GM18907 (cell line): Measurements from ENCODE around the gene ZSCAN5A.
"Not testable (repeated sequence)": the region's sequence is repeated elsewhere in the genome, so short reads cannot be mapped to it uniquely, and the experiment has no call there.

ENCODE experiments used
- ATAC-seq: cut with Tn5 transposase; IDR thresholded peaks from one replicate; pipeline ENCODE4 v1.9.1; 2021; ENCODE audit warnings: mild to moderate bottlenecking, moderate library complexity; ENCODE audit not compliant: unreplicated experiment

ZSCAN5A gene

GRCh38 chr19:56273563-56274117, 41.0 kb downstream of the ZSCAN5A start:
- no peak for ATAC-seq

- no peak for ATAC-seq
Observed at GRCh38 chr19:56272161-56272798, 42.4 kb downstream of the ZSCAN5A start, which contains the start of gene EDDM13. TSS of gene EDDM13 (plus strand) at chr19:56272748. CDS start at chr19:56272835, 87 bp downstream.

GRCh38 chr19:56271151-56271550, 43.5 kb downstream of the ZSCAN5A start:
- ATAC-seq = no peak

- ATAC-seq = no peak
Observed at GRCh38 chr19:56270676-56271075, 44.0 kb downstream of the ZSCAN5A start.

- no peak for ATAC-seq
Observed at GRCh38 chr19:56269348-56269747, 45.3 kb downstream of the ZSCAN5A start.

- no peak for ATAC-seq
Observed at GRCh38 chr19:56266051-56266450, 48.6 kb downstream of the ZSCAN5A start.

GRCh38 chr19:56263319-56263718, 51.3 kb downstream of the ZSCAN5A start:
- ATAC-seq = no peak

GRCh38 chr19:56261932-56262331, 52.7 kb downstream of the ZSCAN5A start:
- not testable (repeated sequence) for ATAC-seq

- ATAC-seq = no peak
Observed at GRCh38 chr19:56261145-56261544, 53.5 kb downstream of the ZSCAN5A start.

GRCh38 chr19:56258272-56258671, 56.4 kb downstream of the ZSCAN5A start:
- no peak for ATAC-seq

- no peak for ATAC-seq
Observed at GRCh38 chr19:56253737-56254136, 60.9 kb downstream of the ZSCAN5A start.

GRCh38 chr19:56252699-56253422, 61.8 kb downstream of the ZSCAN5A start:
- no peak for ATAC-seq

- ATAC-seq = not testable (repeated sequence)
Observed at GRCh38 chr19:56248736-56249338, 65.8 kb downstream of the ZSCAN5A start.

- ATAC-seq = not testable (repeated sequence)
Observed at GRCh38 chr19:56245764-56246163, 68.9 kb downstream of the ZSCAN5A start.

- ATAC-seq = no peak
Observed at GRCh38 chr19:56245121-56245740, 69.4 kb downstream of the ZSCAN5A start.

- no peak for ATAC-seq
Observed at GRCh38 chr19:56223481-56223880, 91.2 kb downstream of the ZSCAN5A start.

GRCh38 chr19:56222901-56223300, 91.7 kb downstream of the ZSCAN5A start:
- ATAC-seq = no peak

- ATAC-seq = no peak
Observed at GRCh38 chr19:56221851-56222250, 92.8 kb downstream of the ZSCAN5A start.

GRCh38 chr19:56221442-56221841, 93.2 kb downstream of the ZSCAN5A start:
- not testable (repeated sequence) for ATAC-seq

GRCh38 chr19:56218961-56219360, 95.7 kb downstream of the ZSCAN5A start:
- no peak for ATAC-seq
